Loucy (cell line): ENCODE data around the gene YTHDC2.

Source experiments
- H2AFZ ChIP-seq: fragments of 200-600 bp; sonication (generic); 2 replicates; pipeline ENCODE4 v1.6.0; 2016; ENCODE audit warnings: antibody characterized with exemption, mild to moderate bottlenecking, low read length, moderate library complexity
- H3F3A ChIP-seq: fragments of 200-600 bp; 2 replicates; pipeline ENCODE4 v1.6.0; 2016; ENCODE audit warnings: antibody characterized with exemption, low read depth, mild to moderate bottlenecking
- H3K27me3 ChIP-seq: fragments of 200-600 bp; sonication (generic); 2 replicates; pipeline ENCODE4 v1.6.1; 2014; ENCODE audit warnings: low read length, mild to moderate bottlenecking; ENCODE audit not compliant: insufficient read depth, poor library complexity, severe bottlenecking
- H3K36me3 ChIP-seq: fragments of 200-600 bp; sonication (generic); 2 replicates; pipeline ENCODE4 v1.6.1; 2016; ENCODE audit warnings: low read length; ENCODE audit not compliant: insufficient read depth
- H3K4me1 ChIP-seq: fragments of 200-600 bp; sonication (generic); 2 replicates; pipeline ENCODE4 v1.5.1; 2014; ENCODE audit warnings: low read length, mild to moderate bottlenecking; ENCODE audit not compliant: insufficient read depth, poor library complexity, severe bottlenecking
- H3K4me2 ChIP-seq: fragments of 200-600 bp; sonication (generic); 2 replicates; pipeline ENCODE4 v1.6.0; 2014; ENCODE audit warnings: antibody characterized with exemption, low read length, low read depth, mild to moderate bottlenecking; ENCODE audit not compliant: poor library complexity, severe bottlenecking
- H3K4me3 ChIP-seq: fragments of 200-600 bp; sonication (generic); 2 replicates; pipeline ENCODE4 v1.5.1; 2014; ENCODE audit warnings: low read length, mild to moderate bottlenecking, mixed read lengths; ENCODE audit not compliant: poor library complexity, severe bottlenecking
- H3K79me2 ChIP-seq: fragments of 200-600 bp; sonication (generic); 2 replicates; pipeline ENCODE4 v1.6.1; 2014; ENCODE audit warnings: low read length; ENCODE audit not compliant: insufficient read depth
- H3K9ac ChIP-seq: fragments of 200-600 bp; sonication (generic); 2 replicates; pipeline ENCODE4 v1.6.0; 2014; ENCODE audit warnings: mild to moderate bottlenecking, low read depth, low read length, moderate library complexity; ENCODE audit not compliant: poor library complexity, severe bottlenecking
- H3K9me2 ChIP-seq: fragments of 200-600 bp; sonication (generic); replicated peaks from 2 replicates; pipeline ENCODE4 v1.6.1; 2016; ENCODE audit warnings: low read depth, low read length, mixed read lengths
- H3K9me3 ChIP-seq: fragments of 200-600 bp; sonication (generic); 2 replicates; pipeline ENCODE4 v1.6.1; 2014; ENCODE audit warnings: mild to moderate bottlenecking, antibody characterized with exemption, low read length, low read depth; ENCODE audit not compliant: insufficient read depth
- H4K20me1 ChIP-seq: fragments of 200-600 bp; sonication (generic); 2 replicates; pipeline ENCODE4 v1.6.0; 2014; ENCODE audit warnings: antibody characterized with exemption, low read length, mild to moderate bottlenecking; ENCODE audit not compliant: insufficient read depth, poor library complexity, severe bottlenecking
- CTCF ChIP-seq: fragments of 200-600 bp; sonication (generic); conservative IDR thresholded peaks from 2 replicates; pipeline ENCODE4 v1.5.1; 2014; ENCODE audit warnings: mild to moderate bottlenecking, antibody characterized with exemption, low read length
- EZH2phosphoT487 ChIP-seq: fragments of 200-600 bp; IDR thresholded peaks from 2 replicates; pipeline ENCODE4 v1.6.1; 2018; ENCODE audit warnings: antibody characterized with exemption, mild to moderate bottlenecking, moderate library complexity, borderline replicate concordance

The YTHDC2 gene

DNA sequence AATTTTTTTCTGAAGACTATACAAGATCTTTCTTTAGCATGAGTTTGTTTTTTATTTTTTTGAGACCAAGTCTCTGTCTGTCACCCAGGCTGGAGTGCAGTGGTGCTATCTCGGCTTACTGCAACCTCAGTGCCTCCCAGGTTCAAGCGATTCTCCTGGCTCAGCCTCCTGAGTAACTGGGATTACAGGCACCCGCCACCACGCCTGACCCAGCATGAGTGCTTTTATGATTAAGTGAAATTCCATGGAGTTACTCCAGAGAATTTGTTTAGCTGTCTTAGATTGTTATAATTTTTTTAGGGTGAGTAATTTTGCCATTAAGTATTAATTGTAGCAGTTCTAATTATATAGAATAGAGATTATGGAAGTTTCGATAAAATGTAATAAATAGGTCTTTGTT is 14.3 kb downstream of the YTHDC2 start:
- H3K27me3 ChIP-seq = no peaks in the 10 kb centered on the region
- no peak for TF ChIP-seq CTCF
- no peak for TF ChIP-seq EZH2phosphoT487
- no peaks in the 10 kb centered on the region for H3F3A ChIP-seq
- H3K4me2 ChIP-seq = no peak overlapping the region
- no peak overlapping the region for H3K9ac ChIP-seq
- peaks cover 28% of the 10 kb centered on the region for H3K4me1 ChIP-seq
- H3K79me2 ChIP-seq = peaks cover 25% of the 10 kb centered on the region
- H3K9me3 ChIP-seq = 0 out of 2 replicates have a peak, but pooled peaks cover 4% of the 10 kb centered on the region
- H4K20me1 ChIP-seq = no peaks in the 10 kb centered on the region
- peaks cover 9% of the 10 kb centered on the region; the same call in 1 of the 2 replicates for H3K36me3 ChIP-seq
- H2AFZ ChIP-seq = no peak overlapping the region
- no peak overlapping the region for H3K4me3 ChIP-seq
- no peaks in the 10 kb centered on the region for H3K9me2 ChIP-seq

DNA sequence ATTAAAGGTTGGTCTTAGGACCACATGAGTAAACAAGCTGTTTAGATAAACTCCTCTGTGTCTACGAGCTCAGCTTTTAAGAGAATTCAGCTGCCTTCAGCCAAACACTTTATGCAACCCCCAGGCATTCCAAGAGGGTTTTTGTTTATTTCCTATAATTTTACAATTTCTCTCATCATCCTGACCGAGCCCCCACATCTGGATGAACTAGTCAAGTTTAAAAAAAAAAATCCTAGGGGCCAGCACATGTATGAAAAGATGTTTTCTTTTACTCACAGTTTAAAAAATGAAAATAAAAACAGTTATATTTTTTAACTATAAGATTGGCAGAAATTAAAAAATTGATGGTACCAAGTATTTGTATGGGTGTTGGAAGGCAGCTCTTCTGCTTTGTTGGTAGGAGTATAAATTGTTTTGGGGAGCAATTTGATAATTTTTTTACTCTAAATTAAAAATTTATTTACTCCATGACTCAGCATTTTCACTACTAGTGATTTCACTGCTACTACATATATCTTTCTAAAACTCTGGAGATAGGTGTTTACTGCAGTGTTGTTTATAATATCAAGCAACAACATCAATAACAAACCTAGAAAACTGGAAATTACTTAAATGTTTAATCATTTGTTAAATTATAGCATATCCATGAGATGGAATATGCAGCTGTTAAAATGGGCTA is 18.1 kb downstream of the YTHDC2 start:
- no peak for TF ChIP-seq CTCF
- TF ChIP-seq EZH2phosphoT487 = no peak
- H2AFZ ChIP-seq = no peak overlapping the region
- no peak overlapping the region for H3K9ac ChIP-seq
- peaks cover 10% of the 10 kb centered on the region; the same call in 1 of the 2 replicates for H3K79me2 ChIP-seq
- no peaks in the 10 kb centered on the region for H3K9me2 ChIP-seq
- H3F3A ChIP-seq = no peaks in the 10 kb centered on the region
- no peak overlapping the region for H3K4me2 ChIP-seq
- H3K4me3 ChIP-seq = no peak overlapping the region
- no peaks in the 10 kb centered on the region for H3K27me3 ChIP-seq
- no peaks in the 10 kb centered on the region for H4K20me1 ChIP-seq
- peaks cover 12% of the 10 kb centered on the region; the same call in 1 of the 2 replicates for H3K36me3 ChIP-seq
- no peaks in the 10 kb centered on the region for H3K4me1 ChIP-seq
- H3K9me3 ChIP-seq = 0 out of 2 replicates have a peak, but pooled peaks cover 4% of the 10 kb centered on the region

- Histone ChIP-seq H3K4me1 (no peaks in the 10 kb centered on the region), H3K4me3 (no peak overlapping the region), H3K9ac (no peak overlapping the region), H3K36me3 (no peaks in the 10 kb centered on the region; the same call in 1 of the 2 replicates), H3F3A (no peaks in the 10 kb centered on the region), H3K79me2 (no peaks in the 10 kb centered on the region), H2AFZ (no peak overlapping the region), H3K27me3 (no peaks in the 10 kb centered on the region), H4K20me1 (no peaks in the 10 kb centered on the region), H3K9me3 (no peaks in the 10 kb centered on the region), H3K9me2 (no peaks in the 10 kb centered on the region), H3K4me2 (no peak overlapping the region)
- no peak for TF ChIP-seq CTCF
These were observed 24.8 kb downstream of the YTHDC2 start for GRCh38 chr5:113538313-113538712.
